Measurements from ENCODE around the gene PTPRG.
"Not testable (repeated sequence)": the region's sequence is repeated elsewhere in the genome, so short reads cannot be mapped to it uniquely, and the experiment has no call there.

PTPRG gene

DNA sequence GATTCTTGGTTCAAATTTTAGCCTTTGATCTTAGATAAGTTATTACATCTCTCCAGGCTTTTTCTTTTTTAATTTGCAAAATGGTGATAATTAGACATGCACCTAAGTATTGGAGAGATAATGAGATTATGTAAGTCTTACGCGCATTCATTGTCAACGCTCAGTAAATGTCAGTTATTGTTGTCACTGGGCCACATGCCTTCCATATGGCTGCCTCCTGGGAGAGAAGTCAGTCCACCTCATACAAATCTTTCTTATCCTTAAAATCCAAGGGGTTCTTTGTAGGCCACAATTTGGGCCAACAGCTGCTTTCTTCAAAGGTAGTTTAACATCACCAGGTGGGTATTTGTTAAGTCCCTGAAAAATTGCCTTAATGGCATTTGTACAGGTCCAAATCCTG, 25.5 kb upstream of the PTPRG start:
- no peak overlapping the region for H3K27ac ChIP-seq (ENCODE audit: low read length)
- no peak overlapping the region for H3K4me3 ChIP-seq (ENCODE audit: low read length)
- H3K36me3 ChIP-seq (ENCODE audit: insufficient read depth, low read depth, low read length): no peaks in the 10 kb centered on the region
- no peak overlapping the region for H3K9ac ChIP-seq (ENCODE audit: low read depth, low read length)
- H3K27me3 ChIP-seq (ENCODE audit: insufficient read depth, low read length): peaks cover 23% of the 10 kb centered on the region; the same call in 1 of the 2 replicates
- no peaks in the 10 kb centered on the region for H3K9me3 ChIP-seq (ENCODE audit: insufficient read depth, low read depth, low read length)
- peaks cover 23% of the 10 kb centered on the region for H3K4me1 ChIP-seq (ENCODE audit: insufficient read depth, low read length)

DNA sequence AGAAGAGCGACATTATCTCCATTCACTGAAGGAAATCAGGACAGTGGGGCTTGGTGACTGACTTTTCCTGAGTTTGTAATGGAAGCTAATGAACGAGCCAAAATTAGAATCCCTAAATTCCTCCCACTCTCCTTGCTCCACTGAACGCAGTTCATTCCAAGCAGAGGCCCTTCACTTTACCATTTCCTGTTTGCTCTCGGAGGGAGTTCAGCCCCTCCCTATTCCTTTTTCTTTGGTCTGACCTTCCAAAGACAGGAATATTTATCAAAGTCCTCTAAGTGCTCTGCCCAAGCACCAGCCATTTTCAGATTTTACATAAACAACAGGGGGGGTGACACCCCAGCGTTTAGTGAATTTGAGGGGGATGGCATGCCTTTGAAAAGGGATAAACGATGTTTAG, 24.0 kb upstream of the PTPRG start:
- Histone ChIP-seq H3K9me3 (ENCODE audit: insufficient read depth, low read depth, low read length) (no peaks in the 10 kb centered on the region), H3K4me3 (ENCODE audit: low read length) (peak overlapping the region; percentile 30; the same call in 1 of the 2 replicates), H3K27me3 (ENCODE audit: insufficient read depth, low read length) (peaks cover 16% of the 10 kb centered on the region; the same call in 1 of the 2 replicates), H3K4me1 (ENCODE audit: insufficient read depth, low read length) (peaks cover 21% of the 10 kb centered on the region), H3K9ac (ENCODE audit: low read depth, low read length) (peak overlapping the region; percentile 59; the same call in 1 of the 2 replicates), H3K27ac (ENCODE audit: low read length) (peak overlapping the region; percentile 83), H3K36me3 (ENCODE audit: insufficient read depth, low read depth, low read length) (no peaks in the 10 kb centered on the region)

DNA sequence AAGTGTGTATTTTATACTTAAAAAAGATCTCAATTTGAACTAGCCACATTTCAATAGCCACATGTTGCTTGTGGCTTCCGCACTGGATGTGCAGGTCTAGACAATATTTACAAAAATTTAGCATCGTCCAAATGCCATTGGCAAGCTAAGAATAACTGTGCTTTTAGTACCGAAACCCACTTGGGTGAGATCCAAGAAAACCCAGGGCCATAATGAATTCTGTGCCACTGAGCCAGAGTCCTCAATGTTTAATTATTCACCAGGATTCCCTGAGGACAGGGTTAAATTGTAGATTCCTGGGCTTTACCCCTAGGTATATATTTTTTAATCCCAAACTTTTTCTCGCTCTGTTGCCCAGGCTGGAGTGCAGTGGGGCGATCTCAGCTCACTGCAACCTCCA, 22.9 kb upstream of the PTPRG start:
- H3K9ac ChIP-seq (ENCODE audit: low read depth, low read length): no peak overlapping the region
- no peak overlapping the region for H3K27ac ChIP-seq (ENCODE audit: low read length)
- peaks cover 21% of the 10 kb centered on the region for H3K4me1 ChIP-seq (ENCODE audit: insufficient read depth, low read length)
- H3K27me3 ChIP-seq (ENCODE audit: insufficient read depth, low read length): peaks cover 6% of the 10 kb centered on the region; the same call in 1 of the 2 replicates
- no peaks in the 10 kb centered on the region for H3K36me3 ChIP-seq (ENCODE audit: insufficient read depth, low read depth, low read length)
- no peaks in the 10 kb centered on the region for H3K9me3 ChIP-seq (ENCODE audit: insufficient read depth, low read depth, low read length)
- H3K4me3 ChIP-seq (ENCODE audit: low read length): no peak overlapping the region

GRCh38 chr3:61541694-61542093, 19.7 kb upstream of the PTPRG start:
- H3K27me3 ChIP-seq (ENCODE audit: insufficient read depth, low read length): no peaks in the 10 kb centered on the region; the same call in 1 of the 2 replicates
- H3K4me3 ChIP-seq (ENCODE audit: low read length): no peak overlapping the region
- peaks cover 13% of the 10 kb centered on the region for H3K4me1 ChIP-seq (ENCODE audit: insufficient read depth, low read length)
- H3K27ac ChIP-seq (ENCODE audit: low read length): no peak overlapping the region
- H3K9me3 ChIP-seq (ENCODE audit: insufficient read depth, low read depth, low read length): no peaks in the 10 kb centered on the region
- H3K9ac ChIP-seq (ENCODE audit: low read depth, low read length): no peak overlapping the region
- H3K36me3 ChIP-seq (ENCODE audit: insufficient read depth, low read depth, low read length): no peaks in the 10 kb centered on the region

GRCh38 chr3:61545716-61546115, 15.7 kb upstream of the PTPRG start:
- Histone ChIP-seq H3K9ac (ENCODE audit: low read depth, low read length) (no peak overlapping the region), H3K4me3 (ENCODE audit: low read length) (no peak overlapping the region), H3K27me3 (ENCODE audit: insufficient read depth, low read length) (no peaks in the 10 kb centered on the region; the same call in 1 of the 2 replicates), H3K36me3 (ENCODE audit: insufficient read depth, low read depth, low read length) (no peaks in the 10 kb centered on the region), H3K27ac (ENCODE audit: low read length) (no peak overlapping the region), H3K9me3 (ENCODE audit: insufficient read depth, low read depth, low read length) (no peaks in the 10 kb centered on the region), H3K4me1 (ENCODE audit: insufficient read depth, low read length) (no peaks in the 10 kb centered on the region)

- no peak overlapping the region for H3K9ac ChIP-seq (ENCODE audit: low read depth, low read length)
- H3K27me3 ChIP-seq (ENCODE audit: insufficient read depth, low read length): no peaks in the 10 kb centered on the region; the same call in 1 of the 2 replicates
- H3K4me1 ChIP-seq (ENCODE audit: insufficient read depth, low read length): no peaks in the 10 kb centered on the region
These were observed 13.7 kb upstream of the PTPRG start for GRCh38 chr3:61547625-61548024.

GRCh38 chr3:61552704-61553103, 8.7 kb upstream of the PTPRG start:
- H3K9me3 ChIP-seq (ENCODE audit: insufficient read depth, low read depth, low read length); H3K27me3 ChIP-seq (ENCODE audit: insufficient read depth, low read length); H3K36me3 ChIP-seq (ENCODE audit: insufficient read depth, low read depth, low read length); H3K27ac ChIP-seq (ENCODE audit: low read length); H3K4me1 ChIP-seq (ENCODE audit: insufficient read depth, low read length); H3K9ac ChIP-seq (ENCODE audit: low read depth, low read length); H3K4me3 ChIP-seq (ENCODE audit: low read length): not testable (repeated sequence)

More at GRCh38 chr3:61547625-61548024, 13.7 kb upstream of the PTPRG start:
- Histone ChIP-seq H3K27ac (ENCODE audit: low read length) (no peak overlapping the region), H3K9me3 (ENCODE audit: insufficient read depth, low read depth, low read length) (no peaks in the 10 kb centered on the region), H3K36me3 (ENCODE audit: insufficient read depth, low read depth, low read length) (no peaks in the 10 kb centered on the region), H3K4me3 (ENCODE audit: low read length) (no peak overlapping the region)

DNA sequence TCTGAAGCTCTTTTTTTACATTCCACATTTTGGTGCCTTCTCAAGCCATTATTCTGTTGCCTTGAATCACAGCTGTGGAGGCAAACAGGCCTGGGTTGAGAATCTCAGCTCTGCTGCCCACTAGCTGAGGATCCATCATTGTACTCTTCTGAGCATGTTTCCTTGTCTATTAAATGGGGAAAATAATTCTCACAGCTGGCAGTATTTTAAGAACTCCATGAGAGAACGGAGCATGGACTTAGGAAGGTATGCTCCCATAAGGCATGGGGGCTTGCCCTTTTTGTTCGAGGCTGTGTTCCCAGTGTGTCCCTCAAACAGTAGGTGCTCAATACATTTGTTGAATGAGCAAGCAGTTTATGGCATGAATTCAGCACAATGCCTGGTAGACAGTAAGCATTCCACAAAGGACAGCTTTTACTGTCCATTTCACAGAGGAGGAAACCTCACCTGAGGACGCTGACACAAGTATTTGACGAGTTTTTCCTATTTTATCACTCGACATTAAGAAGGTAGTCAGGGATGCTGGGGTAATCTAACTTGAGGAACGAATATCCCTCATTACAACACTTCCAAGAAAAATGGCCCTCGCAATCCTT, 2.1 kb upstream of the PTPRG start:
- Histone ChIP-seq H3K9me3 (ENCODE audit: insufficient read depth, low read depth, low read length) (peaks cover 7% of the 10 kb centered on the region; the same call in 1 of the 2 replicates), H3K27ac (ENCODE audit: low read length) (no peak overlapping the region), H3K36me3 (ENCODE audit: insufficient read depth, low read depth, low read length) (no peaks in the 10 kb centered on the region), H3K4me3 (ENCODE audit: low read length) (peak overlapping the region; percentile 95; the same call in 1 of the 2 replicates), H3K4me1 (ENCODE audit: insufficient read depth, low read length) (peaks cover 4% of the 10 kb centered on the region), H3K9ac (ENCODE audit: low read depth, low read length) (peak overlapping the region; percentile 98; the same call in 1 of the 2 replicates), H3K27me3 (ENCODE audit: insufficient read depth, low read length) (peaks cover 18% of the 10 kb centered on the region)

- Histone ChIP-seq H3K27ac (ENCODE audit: low read length) (peak overlapping the region; percentile 97), H3K9ac (ENCODE audit: low read depth, low read length) (peak overlapping the region; percentile 98), H3K4me1 (ENCODE audit: insufficient read depth, low read length) (peaks cover 15% of the 10 kb centered on the region), H3K4me3 (ENCODE audit: low read length) (peak overlapping the region; percentile 95), H3K9me3 (ENCODE audit: insufficient read depth, low read depth, low read length) (peaks cover 7% of the 10 kb centered on the region; the same call in 1 of the 2 replicates), H3K27me3 (ENCODE audit: insufficient read depth, low read length) (peaks cover 20% of the 10 kb centered on the region), H3K36me3 (ENCODE audit: insufficient read depth, low read depth, low read length) (peaks cover 9% of the 10 kb centered on the region; the same call in 1 of the 2 replicates)
These were observed 626 bp upstream of the PTPRG start for GRCh38 chr3:61560517-61561373.

DNA sequence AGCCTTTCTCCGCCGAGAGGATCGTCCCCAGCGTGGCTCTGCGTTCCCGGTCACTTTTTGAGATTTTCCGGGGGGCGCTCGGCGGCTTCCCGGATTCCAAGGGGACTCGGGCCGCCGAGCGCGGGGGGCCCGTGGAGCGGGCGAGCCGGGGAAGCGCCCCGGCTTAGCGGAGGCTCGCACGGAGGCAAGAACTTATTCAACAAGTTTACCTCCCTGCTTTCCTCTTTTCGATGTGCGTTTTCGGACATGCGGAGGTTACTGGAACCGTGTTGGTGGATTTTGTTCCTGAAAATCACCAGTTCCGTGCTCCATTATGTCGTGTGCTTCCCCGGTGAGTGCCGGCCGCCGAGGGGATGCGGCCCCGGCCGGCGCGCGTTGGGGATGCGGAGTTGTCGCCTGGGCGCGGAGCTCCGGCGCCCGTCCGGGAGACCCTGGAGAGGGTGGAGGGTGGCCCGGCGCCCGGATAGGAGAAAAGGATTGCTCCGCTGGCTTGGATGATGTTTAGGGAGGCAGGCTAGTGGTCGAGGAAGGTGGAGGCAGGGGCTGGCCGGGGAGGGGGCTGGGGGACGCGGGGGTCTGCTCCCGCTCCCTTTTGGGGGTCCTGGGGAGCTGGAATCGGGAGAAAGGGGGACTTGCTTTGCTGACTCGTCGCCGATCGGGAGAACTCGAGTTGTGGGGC, 810 bp downstream of the PTPRG start:
- Histone ChIP-seq H3K9ac (ENCODE audit: low read depth, low read length) (peak overlapping the region; percentile 98), H3K9me3 (ENCODE audit: insufficient read depth, low read depth, low read length) (peaks cover 7% of the 10 kb centered on the region; the same call in 1 of the 2 replicates), H3K27ac (ENCODE audit: low read length) (peak overlapping the region; percentile 97)

GRCh38 chr3:61562721-61563312, 1.4 kb downstream of the PTPRG start:
- Histone ChIP-seq H3K36me3 (ENCODE audit: insufficient read depth, low read depth, low read length) (peaks cover 19% of the 10 kb centered on the region), H3K27me3 (ENCODE audit: insufficient read depth, low read length) (peaks cover 20% of the 10 kb centered on the region), H3K9ac (ENCODE audit: low read depth, low read length) (peak overlapping the region; percentile 98), H3K4me1 (ENCODE audit: insufficient read depth, low read length) (peaks cover 22% of the 10 kb centered on the region), H3K9me3 (ENCODE audit: insufficient read depth, low read depth, low read length) (peaks cover 7% of the 10 kb centered on the region; the same call in 1 of the 2 replicates), H3K4me3 (ENCODE audit: low read length) (peak overlapping the region; percentile 95), H3K27ac (ENCODE audit: low read length) (no peak overlapping the region)

More for the DNA sequence above, 810 bp downstream of the PTPRG start:
- peaks cover 19% of the 10 kb centered on the region for H3K36me3 ChIP-seq (ENCODE audit: insufficient read depth, low read depth, low read length)
- peaks cover 20% of the 10 kb centered on the region for H3K27me3 ChIP-seq (ENCODE audit: insufficient read depth, low read length)
- H3K4me1 ChIP-seq (ENCODE audit: insufficient read depth, low read length): peaks cover 22% of the 10 kb centered on the region
- H3K4me3 ChIP-seq (ENCODE audit: low read length): peak overlapping the region; percentile 95

All from iPS-20b (cell line).